Coronary artery (tissue), 2 donors: ENCODE measurements around the gene STK36.
A peak's percentile ranks its signal among the peaks of the same experiment; 100 is the strongest.

Experiments
- DNase-seq: peaks from one replicate; pipeline ENCODE4 v3.0.0-alpha.2; 2017; ENCODE audit warnings: low spot score
- H3K27ac ChIP-seq, 2 donors: fragments of 200-600 bp; sonication (generic); one replicate each; pipeline ENCODE4 v1.5.1; 2016 to 2019
- H3K4me3 ChIP-seq: fragments of 200-600 bp; sonication (generic); 2 replicates; pipeline ENCODE4 v1.5.1; 2016; ENCODE audit warnings: mild to moderate bottlenecking, moderate library complexity
- CTCF ChIP-seq: fragments of 200-600 bp; sonication (generic); IDR thresholded peaks from one replicate; pipeline ENCODE4 v1.5.1; 2019; ENCODE audit warnings: antibody characterized with exemption

The STK36 gene

DNA sequence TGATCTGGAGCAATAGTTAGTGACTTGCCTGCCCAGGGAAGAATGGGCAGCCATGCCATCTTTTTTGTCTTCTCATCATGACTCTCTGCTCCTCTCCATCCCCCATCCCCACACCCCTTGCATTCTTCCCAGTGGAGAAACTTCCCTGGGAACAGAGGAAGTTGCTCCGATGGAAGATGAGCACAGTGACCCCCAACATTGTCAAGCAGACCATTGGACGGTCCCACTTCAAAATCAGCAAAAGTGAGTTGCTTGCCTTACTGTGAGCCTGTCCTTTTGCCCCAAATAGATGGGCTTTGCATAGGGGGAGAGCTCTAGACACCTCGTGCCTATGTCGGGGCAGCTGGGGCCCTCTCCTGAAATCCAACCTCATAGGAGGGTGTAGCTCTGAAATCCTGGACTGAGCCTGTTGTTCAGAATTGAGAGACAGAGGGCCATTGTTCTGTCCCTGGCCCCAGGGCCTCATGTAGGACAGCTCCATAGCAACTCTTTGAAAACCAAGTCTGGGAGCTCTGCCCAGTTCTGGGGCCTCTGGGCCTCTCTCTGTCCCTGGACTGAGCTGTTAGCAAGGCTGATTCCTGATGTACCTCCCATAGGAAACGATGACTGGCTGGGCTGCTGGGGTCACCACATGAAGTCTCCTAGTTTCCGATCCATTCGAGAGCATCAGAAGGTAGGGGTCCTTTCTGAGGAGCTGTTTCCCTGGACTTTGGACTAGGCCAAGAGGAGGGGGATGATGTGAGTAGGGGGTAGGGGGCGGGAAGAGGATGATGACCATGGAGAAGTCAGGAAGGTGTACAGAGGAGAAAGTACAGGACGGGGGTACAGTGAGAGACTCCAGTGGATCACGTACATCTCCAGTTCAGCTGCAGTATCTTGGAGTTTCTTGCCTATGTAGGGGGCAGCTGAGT lies 73.9 kb downstream of the STK36 start:
- no peak for DNase-seq
- Histone ChIP-seq H3K27ac (peak overlapping the region; percentile 1 to 68), H3K4me3 (no peak overlapping the region)
- TF ChIP-seq CTCF, result no peak

- TF ChIP-seq CTCF, result no peak
- no peak for DNase-seq
- Histone ChIP-seq H3K27ac (peak overlapping the region; percentile 1 to 52), H3K4me3 (no peak overlapping the region)
Observed at GRCh38 chr2:218746470-218746795, 74.5 kb downstream of the STK36 start.

GRCh38 chr2:218746960-218747359 lies 75.1 kb downstream of the STK36 start:
- DNase-seq, result no peak
- TF ChIP-seq CTCF, result no peak
- no peak overlapping the region for H3K27ac ChIP-seq
- H3K4me3 ChIP-seq, result no peak overlapping the region

DNA sequence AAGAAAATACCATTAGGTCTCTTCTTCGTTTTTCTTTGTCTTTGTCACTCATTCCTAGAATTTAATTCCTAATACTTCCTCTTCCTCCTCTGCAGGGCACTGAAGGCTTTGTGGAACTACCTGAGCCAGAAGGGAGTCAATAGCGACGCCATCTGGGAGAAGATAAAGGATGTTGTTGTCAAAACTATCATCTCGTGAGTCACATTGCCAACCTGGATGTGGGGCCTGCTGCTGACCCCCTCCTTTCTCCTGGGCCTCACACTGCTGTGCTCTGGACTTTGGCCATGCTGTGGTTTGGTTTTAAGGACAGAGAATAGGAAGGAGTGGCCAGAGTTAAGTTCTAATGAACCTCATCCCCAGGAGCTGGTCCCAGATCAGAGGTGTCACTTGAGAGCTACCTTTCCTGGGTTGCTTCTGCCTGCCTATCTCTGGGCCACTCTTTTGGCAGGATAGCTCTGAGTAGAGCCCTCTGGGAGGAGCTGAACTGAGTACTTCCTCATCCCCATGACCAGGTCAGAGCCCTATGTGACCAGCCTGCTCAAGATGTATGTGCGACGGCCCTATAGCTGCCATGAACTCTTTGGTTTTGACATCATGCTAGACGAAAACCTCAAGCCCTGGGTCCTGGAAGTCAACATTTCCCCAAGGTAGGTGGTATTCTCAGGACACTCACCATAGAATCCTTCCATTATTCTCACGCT lies 77.0 kb downstream of the STK36 start:
- H3K27ac ChIP-seq, result no peak overlapping the region
- DNase-seq, result no peak
- no peak for TF ChIP-seq CTCF
- no peak overlapping the region for H3K4me3 ChIP-seq
